Parathyroid adenoma (tissue), 2 donors: ENCODE measurements around the gene FUNDC1.

Source experiments
- H2AFZ ChIP-seq: fragments of 300-600 bp; sonication (generic); one replicate; pipeline ENCODE4 v1.7.0; 2017; ENCODE audit warnings: antibody characterized with exemption, mild to moderate bottlenecking
- H3K27ac ChIP-seq: fragments of 300-600 bp; sonication (generic); one replicate; pipeline ENCODE4 v1.7.0; 2017
- H3K27me3 ChIP-seq: fragments of 300-600 bp; sonication (generic); one replicate; pipeline ENCODE4 v1.7.0; 2017; ENCODE audit warnings: low read length; ENCODE audit not compliant: control insufficient read depth, insufficient read depth
- H3K36me3 ChIP-seq: fragments of 300-600 bp; sonication (generic); one replicate; pipeline ENCODE4 v1.7.0; 2017; ENCODE audit warnings: low read length; ENCODE audit not compliant: control insufficient read depth, insufficient read depth
- H3K4me1 ChIP-seq: fragments of 300-600 bp; sonication (generic); one replicate; pipeline ENCODE4 v1.7.0; 2017; ENCODE audit warnings: control low read depth
- H3K4me2 ChIP-seq: fragments of 300-600 bp; sonication (generic); one replicate; pipeline ENCODE4 v1.7.0; 2017; ENCODE audit warnings: low read length
- H3K4me3 ChIP-seq: fragments of 300-600 bp; sonication (generic); one replicate; pipeline ENCODE4 v1.7.0; 2017; ENCODE audit warnings: low read depth, low read length
- H3K79me2 ChIP-seq: fragments of 300-600 bp; sonication (generic); one replicate; pipeline ENCODE4 v1.7.0; 2017; ENCODE audit warnings: control low read depth
- H3K9ac ChIP-seq: fragments of 300-600 bp; sonication (generic); one replicate; pipeline ENCODE4 v1.7.0; 2017; ENCODE audit warnings: mild to moderate bottlenecking
- H3K9me3 ChIP-seq: fragments of 300-600 bp; sonication (generic); one replicate; pipeline ENCODE4 v1.7.0; 2017; ENCODE audit warnings: low read length; ENCODE audit not compliant: control insufficient read depth
- CTCF ChIP-seq: fragments of 300-600 bp; sonication (generic); IDR thresholded peaks from one replicate; pipeline ENCODE4 v1.7.0; 2017; ENCODE audit warnings: antibody characterized with exemption, mild to moderate bottlenecking
- donor health status: primary hyperparathyroidism.

The FUNDC1 gene

GRCh38 chrX:44542567-44543325 lies at the start of gene FUNDC1:
Gene FUNDC1 (minus strand): TSS chrX:44542859. CDS start chrX:44542832, 27 bp downstream.
- Histone ChIP-seq H3K79me2 (no peaks in the 10 kb centered on the region), H3K27ac (peak within 1 kb of the TSS; percentile 56), H3K9me3 (no peaks in the 10 kb centered on the region), H3K4me3 (peak within 1 kb of the TSS; percentile 75), H3K36me3 (no peaks in the 10 kb centered on the region), H3K4me1 (no peaks in the 10 kb centered on the region), H3K9ac (peak within 1 kb of the TSS; percentile 67), H3K4me2 (peak within 1 kb of the TSS; percentile 72), H3K27me3 (no peaks in the 10 kb centered on the region), H2AFZ (peak within 1 kb of the TSS; percentile 90)
- TF ChIP-seq CTCF, result peak; percentile 25

- TF ChIP-seq CTCF, result no peak
- Histone ChIP-seq H3K27ac (no peak overlapping the region), H3K9me3 (no peaks in the 10 kb centered on the region), H3K79me2 (no peaks in the 10 kb centered on the region), H3K9ac (no peak overlapping the region), H2AFZ (no peak overlapping the region), H3K4me2 (no peak overlapping the region), H3K4me1 (no peaks in the 10 kb centered on the region), H3K4me3 (no peak overlapping the region), H3K27me3 (no peaks in the 10 kb centered on the region), H3K36me3 (no peaks in the 10 kb centered on the region)
Measured at GRCh38 chrX:44585866-44586265, 43.2 kb upstream of the FUNDC1 start.

- Histone ChIP-seq H3K9me3 (no peaks in the 10 kb centered on the region), H3K79me2 (no peaks in the 10 kb centered on the region), H3K4me3 (no peak overlapping the region), H3K4me1 (no peaks in the 10 kb centered on the region), H3K9ac (no peak overlapping the region), H3K36me3 (no peaks in the 10 kb centered on the region), H3K4me2 (no peak overlapping the region), H2AFZ (no peak overlapping the region), H3K27me3 (no peaks in the 10 kb centered on the region), H3K27ac (no peak overlapping the region)
- no peak for TF ChIP-seq CTCF
Measured at GRCh38 chrX:44580466-44580865, 37.8 kb upstream of the FUNDC1 start.

DNA sequence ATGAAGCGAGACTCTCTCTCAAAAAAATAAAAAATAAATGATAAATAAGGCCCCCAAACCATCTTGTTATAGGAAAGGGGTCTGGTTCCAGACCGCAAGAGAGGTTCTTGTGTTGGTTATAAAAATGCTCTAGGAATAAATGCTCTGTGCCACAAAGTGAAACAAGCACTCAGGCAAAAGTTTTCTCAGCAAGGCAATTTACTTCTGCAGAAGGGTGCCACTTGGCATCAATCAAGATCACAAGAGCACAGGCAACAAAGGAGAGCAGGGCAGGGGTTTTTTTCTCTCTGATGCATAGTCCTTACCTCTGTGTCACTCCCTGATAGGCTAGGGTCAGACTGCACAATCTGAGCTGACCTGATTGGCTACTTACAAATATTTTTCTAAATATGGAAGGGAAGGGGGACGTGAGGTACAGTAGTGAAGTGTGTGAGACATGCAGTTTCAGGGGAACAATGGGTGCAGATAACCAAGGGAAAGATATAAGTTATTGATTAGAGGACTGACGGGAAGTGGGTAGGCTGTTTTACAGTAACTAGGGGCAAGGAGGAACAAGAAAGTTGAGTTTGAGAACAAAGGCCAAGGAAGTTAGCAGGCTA lies 29.8 kb upstream of the FUNDC1 start:
- Histone ChIP-seq H3K9me3 (no peaks in the 10 kb centered on the region), H3K9ac (no peak overlapping the region), H2AFZ (no peak overlapping the region), H3K4me1 (no peaks in the 10 kb centered on the region), H3K36me3 (no peaks in the 10 kb centered on the region), H3K79me2 (no peaks in the 10 kb centered on the region), H3K4me3 (no peak overlapping the region), H3K27me3 (no peaks in the 10 kb centered on the region), H3K27ac (no peak overlapping the region), H3K4me2 (no peak overlapping the region)
- TF ChIP-seq CTCF, result no peak
